Brain microvascular endothelial cell (primary cell): ENCODE measurements around the gene SF3B6.

Experiments used
- DNase-seq: peaks from one replicate; pipeline ENCODE4 v3.0.0-alpha.2; 2020
- H3K27ac ChIP-seq: fragments of 250-450 bp; sonication (Bioruptor Pico); 2 replicates; pipeline ENCODE4 v1.5.1; 2020; ENCODE audit warnings: mild to moderate bottlenecking, moderate library complexity
- H3K27me3 ChIP-seq: fragments of 250-450 bp; sonication (Bioruptor Pico); replicated peaks from 2 replicates; pipeline ENCODE4 v1.5.1; 2020; ENCODE audit warnings: mild to moderate bottlenecking
- H3K36me3 ChIP-seq: fragments of 250-450 bp; sonication (Bioruptor Pico); replicated peaks from 2 replicates; pipeline ENCODE4 v1.5.1; 2020; ENCODE audit warnings: mild to moderate bottlenecking
- H3K4me3 ChIP-seq: 2 replicates; pipeline ENCODE4 v1.5.1; 2011; ENCODE audit warnings: low read depth, mild to moderate bottlenecking, control low read depth, low read length, moderate library complexity
- in situ Hi-C: cut with HindIII; loops from 2 replicates; pipeline ENCODE4 v1.10.0; 2017; ENCODE audit warnings: low sequenced_read_pairs, low pct_ligation_motif_present
- TF ChIP-seq, protein P1 (sequence below): IDR thresholded peaks from 2 replicates; pipeline ENCODE4 v1.5.1; 2011; ENCODE audit warnings: low read depth, mild to moderate bottlenecking, moderate library complexity, low read length, control low read depth, inconsistent platforms; ENCODE audit errors: missing control alignments

The SF3B6 gene

DNA sequence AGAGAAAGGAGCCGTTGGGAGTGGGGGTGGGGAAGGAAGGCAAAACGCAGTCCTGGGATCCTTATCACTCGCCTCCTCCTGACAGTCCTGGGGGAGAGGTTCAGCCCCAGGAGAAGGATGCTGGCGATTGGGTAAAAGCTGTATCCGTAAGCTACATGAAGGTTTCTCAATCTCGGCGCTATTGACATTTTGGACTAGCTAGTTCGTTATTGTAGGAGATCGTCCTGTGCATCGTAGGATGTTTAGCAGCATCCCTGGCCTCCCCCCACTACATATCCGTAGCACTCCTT, 9.0 kb upstream of the SF3B6 start:
- peak overlapping the region; percentile 52 for H3K27ac ChIP-seq

DNA sequence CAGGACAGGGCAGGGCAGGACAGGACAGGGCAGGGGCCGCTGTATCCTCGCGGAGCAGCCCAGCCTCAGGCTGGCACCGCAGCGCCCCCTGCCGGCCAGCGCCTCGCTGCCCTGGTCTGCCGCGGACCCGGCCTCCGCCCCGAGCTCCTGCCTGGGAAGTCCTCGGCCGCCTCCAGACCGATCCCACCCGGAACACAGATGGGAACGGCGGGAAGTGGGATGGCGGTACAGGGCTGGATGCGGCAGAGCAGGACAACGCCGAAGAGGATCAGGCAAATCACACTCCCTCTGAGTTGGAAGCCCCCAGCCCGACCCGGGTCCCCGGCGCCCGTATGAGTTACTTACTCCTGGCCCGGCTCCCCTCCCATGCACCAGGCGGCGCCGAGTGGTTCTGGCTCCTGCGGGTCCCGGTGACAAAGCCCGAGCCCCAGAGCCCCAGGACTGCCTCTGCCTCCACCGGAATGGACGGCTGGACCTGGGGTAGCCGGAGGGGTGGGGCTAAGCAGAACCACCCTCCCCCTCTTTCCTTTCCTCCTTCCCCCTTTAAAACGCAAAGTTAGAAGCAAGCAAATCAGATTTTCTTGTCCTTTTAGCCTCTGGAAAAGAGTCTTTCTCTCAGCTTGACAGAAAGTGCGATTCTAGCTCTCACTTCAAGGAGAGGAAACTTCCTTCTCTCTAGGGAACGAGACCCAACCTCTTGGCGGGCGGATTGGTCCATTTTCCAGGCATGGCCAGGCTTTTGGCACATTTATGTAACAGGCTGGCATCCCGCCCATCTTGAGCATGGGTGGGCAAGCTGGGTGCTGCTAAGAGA, 8.5 kb upstream of the SF3B6 start, which contains the start of gene TP53I3:
TP53I3 (minus strand) TSS at position 449 of the 814 bp plus-strand sequence. CDS start 508 bp downstream, outside the sequence.
- DNase-seq: peak; percentile 87
- Histone ChIP-seq H3K27ac (peak within 1 kb of the TSS; percentile 52), H3K27me3 (no peaks in the 10 kb centered on the region), H3K4me3 (peak within 1 kb of the TSS; percentile 78), H3K36me3 (peaks cover 14% of the 10 kb centered on the region)
- in situ Hi-C loops: no loop called here
- TF ChIP-seq, protein P1, sequence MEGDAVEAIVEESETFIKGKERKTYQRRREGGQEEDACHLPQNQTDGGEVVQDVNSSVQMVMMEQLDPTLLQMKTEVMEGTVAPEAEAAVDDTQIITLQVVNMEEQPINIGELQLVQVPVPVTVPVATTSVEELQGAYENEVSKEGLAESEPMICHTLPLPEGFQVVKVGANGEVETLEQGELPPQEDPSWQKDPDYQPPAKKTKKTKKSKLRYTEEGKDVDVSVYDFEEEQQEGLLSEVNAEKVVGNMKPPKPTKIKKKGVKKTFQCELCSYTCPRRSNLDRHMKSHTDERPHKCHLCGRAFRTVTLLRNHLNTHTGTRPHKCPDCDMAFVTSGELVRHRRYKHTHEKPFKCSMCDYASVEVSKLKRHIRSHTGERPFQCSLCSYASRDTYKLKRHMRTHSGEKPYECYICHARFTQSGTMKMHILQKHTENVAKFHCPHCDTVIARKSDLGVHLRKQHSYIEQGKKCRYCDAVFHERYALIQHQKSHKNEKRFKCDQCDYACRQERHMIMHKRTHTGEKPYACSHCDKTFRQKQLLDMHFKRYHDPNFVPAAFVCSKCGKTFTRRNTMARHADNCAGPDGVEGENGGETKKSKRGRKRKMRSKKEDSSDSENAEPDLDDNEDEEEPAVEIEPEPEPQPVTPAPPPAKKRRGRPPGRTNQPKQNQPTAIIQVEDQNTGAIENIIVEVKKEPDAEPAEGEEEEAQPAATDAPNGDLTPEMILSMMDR: peak; percentile 53

More for the DNA sequence above, 9.0 kb upstream of the SF3B6 start:
- in situ Hi-C loops: no loop called here
- H3K27me3 ChIP-seq: no peaks in the 10 kb centered on the region
- TF ChIP-seq, protein P1: no peak
- H3K4me3 ChIP-seq: peak overlapping the region; percentile 78
- H3K36me3 ChIP-seq: peaks cover 14% of the 10 kb centered on the region
- DNase-seq: no peak

DNA sequence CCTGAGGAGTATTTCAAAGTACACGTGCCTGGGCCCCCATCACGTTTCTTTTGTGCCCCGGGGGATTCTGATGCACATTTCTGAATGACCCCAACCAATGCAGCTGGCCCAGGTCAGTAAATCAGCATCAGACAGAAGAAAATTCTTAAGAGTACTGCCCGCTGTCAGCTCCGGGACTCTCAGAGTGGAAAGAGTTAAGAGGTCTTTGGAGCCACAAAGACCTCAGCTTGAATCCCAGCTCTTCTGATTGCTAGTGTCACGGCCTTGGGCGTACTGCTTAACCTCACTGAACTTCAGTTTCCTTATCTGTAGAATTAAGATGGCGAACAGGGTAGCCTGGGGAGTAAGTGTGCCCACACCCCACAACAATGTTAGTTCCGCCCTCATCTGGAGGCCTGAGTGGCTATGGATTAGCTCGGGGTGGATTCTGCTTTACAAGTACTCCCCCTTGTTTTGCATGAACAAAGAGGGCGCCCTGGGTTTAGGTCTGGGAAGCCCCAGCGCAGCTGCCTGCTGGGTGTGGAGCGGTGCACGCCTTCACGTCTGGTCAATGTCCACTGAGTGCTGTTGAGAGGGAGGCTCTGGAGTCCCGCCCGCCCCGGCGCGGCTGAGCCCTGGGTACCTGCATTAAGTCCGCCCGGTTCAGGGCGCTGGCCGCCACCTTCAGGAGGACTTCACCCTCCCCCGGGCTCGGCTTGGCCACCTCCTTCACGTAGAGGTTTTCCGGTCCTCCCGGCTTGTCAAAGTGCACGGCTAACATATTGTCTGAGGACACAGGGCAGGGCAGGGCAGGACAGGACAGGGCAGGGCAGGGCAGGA, 7.7 kb upstream of the SF3B6 start:
- DNase-seq: peak; percentile 65
- H3K4me3 ChIP-seq: peak overlapping the region; percentile 78
- H3K36me3 ChIP-seq: peaks cover 14% of the 10 kb centered on the region
- TF ChIP-seq, protein P1: peak; percentile 28
- in situ Hi-C loops: no loop called here
- H3K27me3 ChIP-seq: no peaks in the 10 kb centered on the region
- peak overlapping the region; percentile 52 for H3K27ac ChIP-seq

DNA sequence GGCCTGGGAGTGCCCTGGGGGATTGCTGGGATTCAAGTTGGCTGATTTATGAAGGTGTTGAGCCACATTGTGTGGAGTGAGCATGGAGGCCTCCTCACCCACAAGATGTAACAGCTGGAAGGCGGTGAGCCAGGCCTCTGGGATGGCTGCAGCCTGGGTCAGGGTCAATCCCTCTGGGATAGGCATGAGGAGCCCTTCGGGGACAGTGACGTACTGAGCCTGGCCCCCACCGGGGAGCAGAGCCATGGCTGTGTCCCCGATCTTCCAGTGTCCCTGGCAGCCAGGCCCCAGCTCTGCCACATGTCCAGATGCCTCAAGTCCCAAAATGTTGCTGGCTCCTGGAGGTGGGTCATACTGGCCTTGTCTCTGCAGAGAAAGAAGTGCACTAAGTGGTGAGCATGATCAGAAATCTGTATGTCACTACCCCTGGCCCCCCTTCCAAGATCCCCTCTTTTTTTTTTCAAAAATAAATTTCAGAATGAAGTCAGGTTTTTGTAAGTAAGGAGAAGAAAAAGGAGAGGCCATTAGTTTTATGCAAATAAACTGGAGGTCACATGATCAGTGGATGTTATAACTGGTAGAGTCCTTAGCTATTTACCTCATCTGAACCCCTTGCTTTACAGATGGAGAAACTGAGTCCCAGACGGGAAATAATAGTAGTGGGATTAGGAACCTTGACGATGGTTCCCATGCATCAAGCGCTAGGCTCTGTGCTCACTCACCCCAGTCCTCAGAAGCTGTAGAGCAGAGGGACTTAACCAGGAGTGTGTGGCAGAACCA, 6.9 kb upstream of the SF3B6 start:
- H3K27ac ChIP-seq: peak overlapping the region; percentile 52
- no peak for DNase-seq
- TF ChIP-seq, protein P1: no peak
- in situ Hi-C loops: no loop called here
- H3K27me3 ChIP-seq: no peaks in the 10 kb centered on the region
- peaks cover 14% of the 10 kb centered on the region for H3K36me3 ChIP-seq
- peak overlapping the region; percentile 78 for H3K4me3 ChIP-seq

DNA sequence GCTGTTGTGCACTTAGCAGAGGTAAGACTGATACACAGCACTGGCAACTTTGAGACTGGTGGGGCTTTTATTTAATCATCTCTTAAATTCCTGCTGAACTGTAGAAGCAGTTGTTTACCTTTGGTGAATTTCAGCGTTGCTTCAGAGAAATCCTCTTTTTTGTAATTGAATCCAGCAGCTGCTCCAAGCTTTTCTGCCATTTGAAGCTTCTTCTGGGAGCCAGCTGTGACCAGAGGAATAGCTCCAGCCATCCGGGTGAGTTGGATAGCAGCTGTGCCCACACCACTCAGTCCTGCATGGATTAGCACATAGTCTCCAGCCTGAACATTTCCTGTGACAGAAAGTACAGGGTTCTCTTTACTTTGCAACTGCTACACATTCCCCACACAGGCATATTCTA, 4.6 kb upstream of the SF3B6 start:
- no peak for DNase-seq
- no peak overlapping the region for H3K4me3 ChIP-seq
- in situ Hi-C loops: no loop called here
- H3K27me3 ChIP-seq: no peaks in the 10 kb centered on the region
- TF ChIP-seq, protein P1: no peak
- H3K36me3 ChIP-seq: peaks cover 14% of the 10 kb centered on the region
- no peak overlapping the region for H3K27ac ChIP-seq
